Measurements from ENCODE around the gene ITGA4. TPM values are rescaled to one million over a fixed set of nuclear protein-coding genes. Genes with fewer than 3 reads are reported as not detected.

ITGA4 gene
- 100 to 1,000 TPM; 129 to 160 (median 153) TPM for polyA plus RNA-seq (ENCODE audit: low read depth in 6 of 6)

DNA sequence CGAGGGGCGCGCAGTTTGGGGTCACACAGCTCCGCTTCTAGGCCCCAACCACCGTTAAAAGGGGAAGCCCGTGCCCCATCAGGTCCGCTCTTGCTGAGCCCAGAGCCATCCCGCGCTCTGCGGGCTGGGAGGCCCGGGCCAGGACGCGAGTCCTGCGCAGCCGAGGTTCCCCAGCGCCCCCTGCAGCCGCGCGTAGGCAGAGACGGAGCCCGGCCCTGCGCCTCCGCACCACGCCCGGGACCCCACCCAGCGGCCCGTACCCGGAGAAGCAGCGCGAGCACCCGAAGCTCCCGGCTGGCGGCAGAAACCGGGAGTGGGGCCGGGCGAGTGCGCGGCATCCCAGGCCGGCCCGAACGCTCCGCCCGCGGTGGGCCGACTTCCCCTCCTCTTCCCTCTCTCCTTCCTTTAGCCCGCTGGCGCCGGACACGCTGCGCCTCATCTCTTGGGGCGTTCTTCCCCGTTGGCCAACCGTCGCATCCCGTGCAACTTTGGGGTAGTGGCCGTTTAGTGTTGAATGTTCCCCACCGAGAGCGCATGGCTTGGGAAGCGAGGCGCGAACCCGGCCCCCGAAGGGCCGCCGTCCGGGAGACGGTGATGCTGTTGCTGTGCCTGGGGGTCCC is at the start of gene ITGA4:
TSS of gene ITGA4 (plus strand) at position 266 of the 620 bp plus-strand sequence. CDS start at position 535, 269 bp downstream.
- Mint-ChIP-seq H3K27me3 (no peaks in the 10 kb centered on the region), H3K27ac (peak within 1 kb of the TSS; percentile 86 to 100 (median 98)), H3K9me3 (peaks cover 0 to 5% (median 0%) of the 10 kb centered on the region in 7 donors), H3K4me3 (peak within 1 kb of the TSS; percentile 91 to 100 (median 96)), H3K36me3 (peaks cover 0 to 9% of the 10 kb centered on the region in 2 donors), H3K4me1 (peaks cover 52 to 56% (median 55%) of the 10 kb centered on the region in 3 donors)
- no peak for DNase-seq
- peak; percentile 73 for ATAC-seq (ENCODE audit: low read depth in 2 of 2)

GRCh38 chr2:181408861-181409260 is 48.3 kb upstream of the ITGA4 start:
- DNase-seq (no peak), ATAC-seq (ENCODE audit: low read depth in 2 of 2) (no peak)
- H3K4me3 Mint-ChIP-seq = no peak overlapping the region
- peak overlapping the region in 2 of 6 donors; percentile 5 to 58 for H3K27ac Mint-ChIP-seq
- no peaks in the 10 kb centered on the region for H3K27me3 Mint-ChIP-seq
- peaks cover 67 to 88% (median 85%) of the 10 kb centered on the region in 3 donors for H3K4me1 Mint-ChIP-seq
- no peaks in the 10 kb centered on the region for H3K36me3 Mint-ChIP-seq
- peaks cover 0 to 14% (median 0%) of the 10 kb centered on the region in 7 donors for H3K9me3 Mint-ChIP-seq

GRCh38 chr2:181411105-181411849 is 45.9 kb upstream of the ITGA4 start:
- H3K4me3 Mint-ChIP-seq = peak overlapping the region in 7 of 8 donors; percentile 20 to 82 (median 68)
- H3K4me1 Mint-ChIP-seq = peaks cover 63 to 83% (median 80%) of the 10 kb centered on the region in 3 donors
- peak overlapping the region; percentile 27 to 97 (median 80) for H3K27ac Mint-ChIP-seq
- peak; percentile 98 to 99 for ATAC-seq (ENCODE audit: low read depth in 2 of 2)
- H3K9me3 Mint-ChIP-seq = peaks cover 2 to 16% (median 6%) of the 10 kb centered on the region in 7 donors
- peaks cover 0 to 5% of the 10 kb centered on the region in 2 donors for H3K36me3 Mint-ChIP-seq
- no peaks in the 10 kb centered on the region for H3K27me3 Mint-ChIP-seq
- DNase-seq = peak; percentile 69

DNA sequence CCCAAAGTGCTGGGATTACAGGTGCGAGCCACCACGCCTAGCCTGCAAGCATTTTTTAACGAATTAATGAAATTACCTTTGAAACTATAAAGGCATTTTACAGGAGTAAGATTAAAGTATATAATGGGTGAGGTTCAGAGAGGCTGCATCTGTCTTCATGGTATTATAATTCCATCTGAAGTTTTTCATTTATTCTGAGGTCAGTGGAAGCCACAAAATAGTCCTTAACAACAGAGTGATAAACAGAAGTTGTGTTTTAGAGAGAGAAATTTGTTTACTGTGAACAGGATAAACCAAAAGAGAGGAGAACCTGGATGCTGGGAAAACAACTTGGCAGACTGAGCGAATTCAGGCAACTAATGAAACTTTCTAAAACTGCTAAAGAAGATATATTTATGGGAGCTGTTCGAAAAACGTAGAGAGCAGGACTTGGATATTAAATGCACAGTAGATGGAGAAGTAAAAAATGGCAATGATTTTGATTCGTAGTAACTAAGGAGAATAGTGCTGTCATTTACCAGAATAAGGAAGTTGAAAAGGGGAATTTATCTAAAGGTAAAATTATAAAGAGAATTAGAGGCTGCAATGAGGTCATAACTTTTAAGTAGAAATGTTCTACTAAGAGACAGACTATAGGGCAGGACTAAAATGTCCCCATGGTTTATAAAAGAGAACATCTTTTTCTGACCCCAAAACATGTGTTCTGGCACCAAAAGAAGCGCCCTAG is 37.9 kb upstream of the ITGA4 start:
- H3K4me3 Mint-ChIP-seq = peak overlapping the region in 7 of 8 donors; percentile 1 to 65 (median 35)
- peak; percentile 72 for DNase-seq
- peak; percentile 83 for ATAC-seq (ENCODE audit: low read depth in 2 of 2)
- H3K27me3 Mint-ChIP-seq = no peaks in the 10 kb centered on the region
- peak overlapping the region; percentile 97 to 99 (median 98) for H3K27ac Mint-ChIP-seq
- H3K4me1 Mint-ChIP-seq = peaks cover 47 to 75% (median 56%) of the 10 kb centered on the region in 3 donors
- peaks cover 0 to 11% (median 3%) of the 10 kb centered on the region in 7 donors for H3K9me3 Mint-ChIP-seq
- peaks cover 0 to 5% of the 10 kb centered on the region in 2 donors for H3K36me3 Mint-ChIP-seq

DNA sequence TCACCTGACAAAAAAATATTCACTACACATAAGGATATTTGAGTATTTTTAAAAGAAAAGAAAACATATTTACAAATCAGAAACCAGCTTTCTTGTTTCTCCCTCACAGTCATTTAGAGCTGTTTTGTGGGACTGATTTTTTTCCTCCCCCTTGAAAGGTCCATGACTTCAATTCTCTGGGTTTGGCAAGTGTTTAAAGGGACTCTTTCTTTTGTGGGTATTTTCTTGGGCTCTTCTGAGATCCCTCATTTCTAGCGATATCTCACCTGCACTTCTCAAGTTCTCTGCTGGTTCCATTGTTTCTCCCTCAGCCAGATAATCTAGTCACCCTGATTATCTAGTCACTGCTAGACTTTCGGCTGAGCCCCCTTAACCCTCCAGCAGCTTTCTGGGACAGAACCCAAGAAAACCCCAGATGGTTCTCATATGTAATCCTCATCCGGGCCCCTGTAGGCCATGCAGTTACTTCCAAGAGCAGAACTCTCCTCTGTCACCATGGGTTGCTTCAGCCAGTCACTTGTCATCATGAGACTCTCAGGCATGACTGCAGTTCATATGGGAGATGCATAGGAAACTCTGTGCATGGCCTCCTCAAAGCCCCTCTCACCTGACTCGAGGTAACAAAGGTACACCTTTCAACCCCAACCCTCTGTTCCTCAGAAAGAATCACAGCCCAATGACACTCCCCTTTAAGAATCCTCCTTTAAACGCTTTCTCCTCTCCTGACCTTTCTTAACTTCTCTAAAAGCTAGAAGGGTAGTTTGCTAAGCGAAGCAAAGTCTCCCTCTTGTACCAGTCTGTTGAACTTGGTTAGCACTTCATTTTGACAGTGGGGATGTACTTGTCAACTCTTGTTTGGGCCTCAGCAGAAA is 36.7 kb upstream of the ITGA4 start:
- Mint-ChIP-seq H3K27ac (peak overlapping the region; percentile 97 to 99 (median 98)), H3K27me3 (no peaks in the 10 kb centered on the region), H3K9me3 (peaks cover 0 to 6% (median 0%) of the 10 kb centered on the region in 7 donors), H3K4me1 (peaks cover 40 to 67% (median 55%) of the 10 kb centered on the region in 3 donors), H3K4me3 (peak overlapping the region; percentile 12 to 83 (median 68)), H3K36me3 (no peaks in the 10 kb centered on the region)
- ATAC-seq (ENCODE audit: low read depth in 2 of 2) (peak in 1 of 2 donors; percentile 7), DNase-seq (no peak)

DNA sequence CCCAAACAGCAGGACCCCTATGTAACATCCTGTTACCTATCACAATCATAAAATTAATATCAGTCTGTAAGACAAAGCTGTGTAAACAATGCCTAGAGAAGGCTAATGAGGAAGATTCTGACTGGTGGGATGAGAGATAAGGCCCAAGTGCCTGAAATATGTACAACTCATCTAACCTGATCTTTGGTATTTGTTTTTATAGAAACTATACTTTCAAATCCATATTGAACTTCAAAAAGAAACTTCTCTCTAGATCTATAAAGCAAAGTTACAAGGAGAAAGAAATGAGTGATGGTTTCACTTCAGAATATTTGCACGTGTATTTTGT is 36.1 kb upstream of the ITGA4 start:
- ATAC-seq (ENCODE audit: low read depth in 2 of 2) (no peak), DNase-seq (no peak)
- Mint-ChIP-seq H3K4me3 (peak overlapping the region in 7 of 8 donors; percentile 12 to 83 (median 69)), H3K36me3 (no peaks in the 10 kb centered on the region), H3K27ac (peak overlapping the region; percentile 97 to 99 (median 98)), H3K27me3 (no peaks in the 10 kb centered on the region), H3K9me3 (peaks cover 0 to 4% (median 0%) of the 10 kb centered on the region in 7 donors), H3K4me1 (peaks cover 45 to 66% (median 55%) of the 10 kb centered on the region in 3 donors)

GRCh38 chr2:181421464-181421863 is 35.7 kb upstream of the ITGA4 start:
- H3K4me1 Mint-ChIP-seq = peaks cover 46 to 62% (median 52%) of the 10 kb centered on the region in 3 donors
- no peak for ATAC-seq (ENCODE audit: low read depth in 2 of 2)
- H3K27ac Mint-ChIP-seq = peak overlapping the region; percentile 97 to 99 (median 98)
- H3K36me3 Mint-ChIP-seq = no peaks in the 10 kb centered on the region
- no peaks in the 10 kb centered on the region for H3K27me3 Mint-ChIP-seq
- H3K9me3 Mint-ChIP-seq = peaks cover 0 to under 1% (median 0%) of the 10 kb centered on the region in 7 donors
- H3K4me3 Mint-ChIP-seq = peak overlapping the region in 5 of 8 donors; percentile 44 to 83 (median 69)
- no peak for DNase-seq

- Mint-ChIP-seq H3K4me1 (peaks cover 17 to 28% (median 26%) of the 10 kb centered on the region in 3 donors), H3K4me3 (no peak overlapping the region)
- no peak for ATAC-seq (ENCODE audit: low read depth in 2 of 2)
Measured at GRCh38 chr2:181426672-181427071, 30.5 kb upstream of the ITGA4 start.

GRCh38 chr2:181430406-181431118 is 26.6 kb upstream of the ITGA4 start:
- DNase-seq = peak; percentile 48
- Mint-ChIP-seq H3K4me3 (peak overlapping the region in 3 of 8 donors; percentile 16 to 33 (median 26)), H3K9me3 (peaks cover 0 to 9% (median 2%) of the 10 kb centered on the region in 7 donors), H3K27ac (peak overlapping the region in 5 of 6 donors; percentile 50 to 97 (median 82)), H3K4me1 (peaks cover 14 to 22% (median 20%) of the 10 kb centered on the region in 3 donors), H3K27me3 (no peaks in the 10 kb centered on the region), H3K36me3 (peaks cover 0 to 5% of the 10 kb centered on the region in 2 donors)
- peak; percentile 76 to 83 for ATAC-seq (ENCODE audit: low read depth in 2 of 2)

More at GRCh38 chr2:181426672-181427071, 30.5 kb upstream of the ITGA4 start:
- Mint-ChIP-seq H3K9me3 (no peaks in the 10 kb centered on the region), H3K27me3 (no peaks in the 10 kb centered on the region), H3K36me3 (no peaks in the 10 kb centered on the region), H3K27ac (no peak overlapping the region)
- DNase-seq = no peak

DNA sequence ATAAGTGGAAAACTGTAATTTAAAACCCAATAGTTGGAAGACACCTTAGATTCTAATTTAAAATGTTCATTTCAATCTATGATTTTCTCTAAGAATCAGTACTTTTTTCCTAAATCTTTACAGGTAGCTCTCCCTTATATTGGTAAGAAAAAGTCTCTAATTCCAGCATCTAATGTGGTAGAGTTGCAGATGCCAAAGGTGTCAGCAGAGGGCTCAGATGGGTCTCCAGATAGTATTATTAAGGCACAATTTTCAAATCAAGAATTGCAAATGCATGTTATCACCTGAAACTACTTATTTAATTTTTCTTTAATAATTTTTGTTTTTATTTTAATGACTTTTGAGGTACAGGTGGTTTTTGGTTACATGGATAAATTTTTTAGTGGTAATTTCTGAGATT is 25.5 kb upstream of the ITGA4 start:
- H3K9me3 Mint-ChIP-seq = peaks cover 0 to 9% (median 2%) of the 10 kb centered on the region in 7 donors
- DNase-seq (no peak), ATAC-seq (ENCODE audit: low read depth in 2 of 2) (no peak)
- H3K27ac Mint-ChIP-seq = no peak overlapping the region
- no peak overlapping the region for H3K4me3 Mint-ChIP-seq
- H3K4me1 Mint-ChIP-seq = peaks cover 9 to 18% (median 14%) of the 10 kb centered on the region in 3 donors
- peaks cover 0 to 5% of the 10 kb centered on the region in 2 donors for H3K36me3 Mint-ChIP-seq
- no peaks in the 10 kb centered on the region for H3K27me3 Mint-ChIP-seq

DNA sequence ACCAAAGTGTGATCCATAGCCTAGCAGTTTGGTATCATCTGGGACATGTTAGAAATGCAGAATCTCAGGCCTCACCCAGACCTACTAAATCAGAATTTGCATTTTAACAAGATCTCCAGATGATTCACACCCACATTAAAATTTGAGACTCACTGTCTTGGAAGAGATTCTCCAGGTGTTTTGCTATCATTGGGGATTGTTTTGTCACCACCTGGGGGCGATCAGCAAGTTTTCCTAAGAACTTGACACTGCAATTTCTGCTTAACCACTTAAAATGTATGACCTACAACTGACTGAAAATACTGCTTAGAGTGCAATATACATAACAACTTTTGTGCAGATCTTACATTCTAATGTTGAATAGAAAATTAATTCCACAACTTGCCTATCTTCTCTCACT is 18.9 kb upstream of the ITGA4 start:
- peaks cover 0 to 9% (median 2%) of the 10 kb centered on the region in 7 donors for H3K9me3 Mint-ChIP-seq
- no peak for DNase-seq
- ATAC-seq (ENCODE audit: low read depth in 2 of 2) = peak; percentile 45 to 49
- peaks cover 18 to 25% (median 23%) of the 10 kb centered on the region in 3 donors for H3K4me1 Mint-ChIP-seq
- H3K27ac Mint-ChIP-seq = peak overlapping the region in 1 of 6 donors; percentile 4
- no peak overlapping the region for H3K4me3 Mint-ChIP-seq
- no peaks in the 10 kb centered on the region for H3K27me3 Mint-ChIP-seq
- H3K36me3 Mint-ChIP-seq = peaks cover 0 to 2% of the 10 kb centered on the region in 2 donors

DNA sequence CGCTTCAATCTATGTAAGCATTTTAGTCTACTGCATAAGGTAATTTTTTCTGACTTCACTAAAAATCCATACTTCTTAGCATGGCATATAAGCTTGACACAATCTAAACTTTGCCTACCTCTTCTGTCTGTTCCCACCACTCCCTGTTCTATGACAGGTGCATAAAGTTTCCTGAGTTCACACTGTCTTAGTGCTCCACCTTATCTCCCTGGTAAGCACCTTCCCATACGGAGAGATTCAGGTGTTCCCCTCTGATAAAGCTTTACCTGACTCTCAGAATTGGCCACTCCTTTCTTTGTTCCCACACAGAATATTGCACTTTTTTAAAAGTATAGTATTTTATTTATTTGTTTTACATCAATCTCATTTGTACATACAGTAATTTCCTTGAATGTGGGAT is 16.8 kb upstream of the ITGA4 start:
- Mint-ChIP-seq H3K36me3 (no peaks in the 10 kb centered on the region), H3K9me3 (no peaks in the 10 kb centered on the region)

More for the DNA sequence above, 16.8 kb upstream of the ITGA4 start:
- peak overlapping the region in 3 of 6 donors; percentile 4 to 64 (median 13) for H3K27ac Mint-ChIP-seq
- H3K4me3 Mint-ChIP-seq = no peak overlapping the region
- H3K27me3 Mint-ChIP-seq = no peaks in the 10 kb centered on the region
- no peak for DNase-seq
- H3K4me1 Mint-ChIP-seq = peaks cover 24 to 42% (median 33%) of the 10 kb centered on the region in 3 donors
- ATAC-seq (ENCODE audit: low read depth in 2 of 2) = no peak
